H1 (cell line): ENCODE data around the gene INPP5F. TPM values are rescaled to one million over a fixed set of nuclear protein-coding genes. Genes with fewer than 3 reads are reported as not detected.

ENCODE experiments used
- CTCF ChIA-PET: fragments of 300-600 bp; sonication (Branson Sonifier 250); formaldehyde crosslinking; loops from one replicate; lab custom pipeline; 2021; ENCODE audit not compliant: partially characterized antibody; lab: Charles Lee
- POLR2A ChIA-PET: fragments of 300-600 bp; sonication (Branson Sonifier 250); formaldehyde crosslinking; loops from one replicate; lab custom pipeline; 2021; ENCODE audit warnings: inconsistent platforms; ENCODE audit not compliant: partially characterized antibody; lab: Charles Lee
- DNase-seq, 2 experiments: peaks; one replicate each; pipeline versions ENCODE4 v3.0.0 to v3.0.0-alpha.2; 2010 to 2022; ENCODE audit warnings: low spot score in 2 of 2, low read depth in 1 of 2, mixed read lengths in 1 of 2
- FAIRE-seq: peaks from 2 replicates; lab custom pipeline; 2011; peaks lifted over from hg19 to GRCh38; lab: Jason Lieb, UNC
- H2AFZ ChIP-seq: 2 replicates; pipeline ENCODE4 v1.8.1; 2012; ENCODE audit warnings: low read length, inconsistent platforms
- H2AK5ac ChIP-seq: 2 replicates; pipeline ENCODE4 v1.6.1; 2013; ENCODE audit warnings: low read depth, low read length
- H2BK120ac ChIP-seq: replicated peaks from 2 replicates; pipeline ENCODE3; 2013; ENCODE audit warnings: low read depth, low read length, inconsistent platforms
- H2BK12ac ChIP-seq: 2 replicates; pipeline ENCODE4 v1.6.1; 2013; ENCODE audit warnings: low read depth, low read length
- H2BK15ac ChIP-seq: 2 replicates; pipeline ENCODE4 v1.6.1; 2013; ENCODE audit warnings: low read length
- H2BK20ac ChIP-seq: 2 replicates; pipeline ENCODE4 v1.6.1; 2013; ENCODE audit warnings: low read length
- H2BK5ac ChIP-seq: 2 replicates; pipeline ENCODE4 v1.6.1; 2013; ENCODE audit warnings: low read depth, low read length
- H3K14ac ChIP-seq: 2 replicates; pipeline ENCODE4 v1.6.1; 2013; ENCODE audit warnings: inconsistent platforms; ENCODE audit not compliant: insufficient read length
- H3K18ac ChIP-seq: 2 replicates; pipeline ENCODE4 v1.6.1; 2013; ENCODE audit warnings: low read length; ENCODE audit errors: extremely low read depth
- H3K23ac ChIP-seq: 2 replicates; pipeline ENCODE4 v1.6.1; 2013; ENCODE audit warnings: inconsistent platforms; ENCODE audit not compliant: insufficient read length
- H3K23me2 ChIP-seq: 2 replicates; pipeline ENCODE4 v1.6.1; 2013; ENCODE audit warnings: low read depth, low read length
- H3K27ac ChIP-seq: 2 replicates; pipeline ENCODE4 v1.6.1; 2011; ENCODE audit warnings: low read depth, low read length, inconsistent platforms
- H3K27me3 ChIP-seq, 4 experiments: replicated peaks in 1 of 4; 1 replicate in 1 of 4; 2 replicates in 3 of 4; pipeline versions ENCODE4 v1.6.1 to v1.8.1; 2011 to 2013; ENCODE audit warnings: low read length in 3 of 4, mild to moderate bottlenecking in 3 of 4, inconsistent platforms in 2 of 4, mixed read lengths in 2 of 4, moderate library complexity in 1 of 4; ENCODE audit not compliant: control insufficient read depth in 3 of 4, insufficient read depth in 3 of 4; ENCODE audit errors: extremely low read depth in 1 of 4
- H3K36me3 ChIP-seq, 4 experiments: 2 replicates each; pipeline versions ENCODE4 v1.6.1 to v1.8.1; 2011 to 2013; ENCODE audit warnings: mild to moderate bottlenecking in 4 of 4, low read length in 3 of 4, moderate library complexity in 2 of 4, control low read depth in 1 of 4, inconsistent platforms in 1 of 4; ENCODE audit not compliant: insufficient read depth in 4 of 4, control insufficient read depth in 2 of 4
- H3K4ac ChIP-seq: replicated peaks from 2 replicates; pipeline ENCODE3; 2013; ENCODE audit warnings: low read length, low read depth, mixed read lengths, inconsistent platforms; ENCODE audit not compliant: insufficient read length
- H3K4me1 ChIP-seq, 4 experiments: replicated peaks in 1 of 4; 1 replicate in 1 of 4; 2 replicates in 3 of 4; pipeline versions ENCODE4 v1.6.1 to v1.8.1; 2011 to 2013; ENCODE audit warnings: low read length in 3 of 4, inconsistent platforms in 2 of 4, mixed read lengths in 1 of 4; ENCODE audit not compliant: insufficient read depth in 4 of 4, control insufficient read depth in 3 of 4
- H3K4me2 ChIP-seq, 2 experiments: 2 replicates each; pipeline versions ENCODE4 v1.6.1 to v1.8.1; 2011 to 2013; ENCODE audit warnings: low read depth in 2 of 2, low read length in 2 of 2, control low read depth in 1 of 2, inconsistent platforms in 1 of 2, mild to moderate bottlenecking in 1 of 2; ENCODE audit not compliant: insufficient read depth in 1 of 2
- H3K4me3 ChIP-seq, 4 experiments: fragments of 200-600, 300-600 bp in 1 of 4; sonication (generic), shearing (Covaris generic), sonication (Bioruptor Twin) in 1 of 4; 2 replicates each; pipeline versions ENCODE4 v1.5.1 to v1.8.1; 2011 to 2016; ENCODE audit warnings: low read length in 4 of 4, low read depth in 3 of 4, control low read depth in 2 of 4, inconsistent platforms in 2 of 4, mild to moderate bottlenecking in 2 of 4, mixed read lengths in 1 of 4, moderate library complexity in 1 of 4; ENCODE audit not compliant: insufficient read depth in 2 of 4; ENCODE audit errors: extremely low read depth in 1 of 4
- H3K56ac ChIP-seq: replicated peaks from 2 replicates; pipeline ENCODE3; 2013; ENCODE audit warnings: low read depth, mild to moderate bottlenecking, mixed read lengths, low read length, inconsistent platforms; ENCODE audit not compliant: insufficient read length
- H3K79me1 ChIP-seq: 2 replicates; pipeline ENCODE4 v1.6.1; 2013; ENCODE audit warnings: low read depth, low read length, control low read depth
- H3K79me2 ChIP-seq, 2 experiments: 2 replicates each; pipeline versions ENCODE4 v1.6.1 to v1.8.1; 2012 to 2013; ENCODE audit warnings: low read length in 2 of 2, mild to moderate bottlenecking in 2 of 2, inconsistent platforms in 1 of 2; ENCODE audit not compliant: insufficient read depth in 2 of 2, control insufficient read depth in 1 of 2
- H3K9ac ChIP-seq, 4 experiments: replicated peaks in 1 of 4; 1 replicate in 1 of 4; 2 replicates in 3 of 4; pipeline versions ENCODE4 v1.6.1 to v1.8.1; 2011 to 2013; ENCODE audit warnings: low read depth in 3 of 4, low read length in 3 of 4, control low read depth in 2 of 4, mild to moderate bottlenecking in 2 of 4, moderate library complexity in 2 of 4, inconsistent platforms in 1 of 4; ENCODE audit errors: extremely low read depth in 1 of 4
- H3K9me3 ChIP-seq, 2 experiments: 2 replicates each; pipeline versions ENCODE4 v1.6.1 to v1.8.1; 2012 to 2013; ENCODE audit warnings: mild to moderate bottlenecking in 2 of 2, moderate library complexity in 2 of 2, control low read depth in 1 of 2, inconsistent platforms in 1 of 2, low read depth in 1 of 2, low read length in 1 of 2, mixed read lengths in 1 of 2; ENCODE audit not compliant: insufficient read depth in 2 of 2
- H4K20me1 ChIP-seq, 2 experiments: replicated peaks in 1 of 2; 2 replicates each; pipeline versions ENCODE3 to v1.8.1; 2011 to 2013; ENCODE audit warnings: inconsistent platforms in 2 of 2, low read length in 2 of 2, mild to moderate bottlenecking in 1 of 2; ENCODE audit not compliant: insufficient read depth in 2 of 2, control insufficient read depth in 1 of 2
- H4K5ac ChIP-seq: 2 replicates; pipeline ENCODE4 v1.6.1; 2013; ENCODE audit warnings: low read length, low read depth, mixed read lengths, inconsistent platforms; ENCODE audit not compliant: insufficient read length
- H4K8ac ChIP-seq: 2 replicates; pipeline ENCODE4 v1.8.0; 2013; ENCODE audit warnings: mild to moderate bottlenecking, moderate library complexity, low read length, inconsistent platforms; ENCODE audit not compliant: insufficient read depth; ENCODE audit errors: extremely low read depth
- H4K91ac ChIP-seq: replicated peaks from 2 replicates; pipeline ENCODE3; 2013; ENCODE audit warnings: low read length, mixed read lengths, inconsistent platforms; ENCODE audit not compliant: insufficient read length
- KDM1A ChIP-seq: fragments of 200-600, 300-600 bp; sonication (generic); IDR thresholded peaks from 2 replicates; pipeline ENCODE4 v1.7.1; 2016; ENCODE audit warnings: mild to moderate bottlenecking, low read length, borderline replicate concordance
- KDM4A ChIP-seq: IDR thresholded peaks from one replicate; pipeline ENCODE4 v1.7.1; 2012; ENCODE audit warnings: low read depth, mild to moderate bottlenecking, moderate library complexity, low read length, inconsistent platforms; ENCODE audit not compliant: severe bottlenecking
- NANOG ChIP-seq: IDR thresholded peaks from 2 replicates; pipeline ENCODE4 v1.6.1; 2011; ENCODE audit warnings: low read length, low read depth, mild to moderate bottlenecking, inconsistent platforms; ENCODE audit not compliant: insufficient read depth, poor library complexity, severe bottlenecking
- SAP30 ChIP-seq: fragments of 300-600 bp; sonication (generic); IDR thresholded peaks from 2 replicates; pipeline ENCODE4 v1.7.1; 2012; ENCODE audit warnings: low read length, moderate library complexity, mild to moderate bottlenecking, inconsistent platforms; ENCODE audit not compliant: insufficient read depth, insufficient replicate concordance
- TAF1 ChIP-seq: IDR thresholded peaks from 2 replicates; pipeline ENCODE4 v1.6.1; 2011; ENCODE audit warnings: mild to moderate bottlenecking, low read depth, low read length
- WGBS, 2 experiments: shearing (Covaris generic) in 1 of 2; methylation state at CpG; one replicate each; pipeline versions ENCODE4 v1.1.6 to v1.1.7; 2013 to 2015; ENCODE audit warnings: low lambda C conversion rate in 2 of 2, mixed read lengths in 2 of 2, inconsistent platforms in 1 of 2, low coverage in 1 of 2, missing lambda C conversion rate in 1 of 2; ENCODE audit not compliant: insufficient replicate concordance in 2 of 2, insufficient coverage in 1 of 2, insufficient read length in 1 of 2; ENCODE audit errors: extremely low coverage in 1 of 2, missing lambda C conversion rate in 1 of 2; 5-methylcytosine and 5-hydroxymethylcytosine counted together
- polyA plus RNA-seq, 7 experiments: library from polyadenylated mRNA; depleted of rRNA in 3 of 7; stranded (reverse) in 5 of 7; unstranded in 2 of 7; fragments of >200 nt in 5 of 7; fragments of 200-250 nt in 2 of 7; gene quantifications; 1 replicate in 5 of 7; 2 replicates in 1 of 7; 4 replicates in 1 of 7; pipeline versions ENCODE4 v1.2.1 to v1.2.3, GENCODE V29; 2011 to 2013; ENCODE audit warnings: missing spikeins in 2 of 7, mixed read lengths in 2 of 7
- total RNA-seq: library from RNA; stranded (reverse); fragmentation: NEBNext Ultra II Directional; extraction: Animal tissue kit (Norgen Biotek cat#: 25700); gene quantifications from 2 replicates; pipeline ENCODE4 v1.2.1, GENCODE V29; 2021
- TF ChIP-seq, protein P1 (sequence below): IDR thresholded peaks from 2 replicates; pipeline ENCODE4 v1.6.1; 2012; ENCODE audit warnings: low read length, inconsistent platforms
- TF ChIP-seq, protein P2 (sequence below): IDR thresholded peaks from 2 replicates; pipeline ENCODE4 v1.6.1; 2011; ENCODE audit warnings: low read depth, mild to moderate bottlenecking, low read length; ENCODE audit not compliant: insufficient read depth

The INPP5F gene
- total and polyA plus RNA-seq, 2 of the 8 experiments (the other 6 are each of a cell fraction or from before 2014, with no cell fraction given), result 50.1 to 101 TPM

DNA sequence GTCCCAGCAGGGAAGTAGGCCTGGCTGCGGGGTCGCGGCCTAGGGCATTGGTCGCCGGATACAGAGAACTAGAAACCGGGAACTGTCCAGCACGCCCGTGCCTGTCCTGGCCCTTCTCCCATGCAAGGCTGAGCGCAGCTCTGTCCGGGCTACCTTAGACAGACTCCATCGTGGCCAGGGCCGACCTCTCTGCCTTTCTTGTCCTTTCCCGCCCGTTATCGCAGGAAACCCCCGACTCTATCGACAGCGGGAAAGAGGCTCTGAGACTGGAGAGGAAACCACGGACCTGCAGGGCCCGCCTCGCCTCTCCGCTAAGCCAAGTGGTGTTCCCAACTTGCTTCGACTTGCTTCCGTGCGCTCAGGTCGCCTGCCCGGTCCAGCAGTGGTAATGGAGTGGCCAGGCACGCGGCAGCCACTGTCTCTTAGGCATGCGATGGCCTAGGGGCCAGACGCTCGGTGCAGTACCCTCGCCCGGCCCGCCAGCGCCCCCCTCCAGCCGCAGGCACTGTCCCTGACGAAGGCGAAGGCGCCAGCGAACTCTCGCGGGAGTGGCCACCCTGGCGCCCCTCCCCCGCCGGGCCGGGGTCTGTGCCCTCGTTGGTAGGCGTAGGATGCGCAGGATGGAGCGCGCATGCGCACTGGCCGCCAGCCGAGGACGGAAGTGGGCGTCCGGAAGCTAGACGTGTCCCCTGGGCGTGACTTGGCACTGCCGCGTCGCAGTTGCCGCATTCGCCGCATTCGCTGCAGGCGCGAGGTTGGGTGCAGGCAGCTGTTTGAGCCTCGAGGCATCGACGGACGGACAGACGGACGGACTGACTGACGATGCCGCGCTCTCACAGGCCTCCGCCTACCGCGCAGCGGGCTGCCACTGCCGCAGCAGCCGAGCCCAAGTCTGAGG lies 92.4 kb downstream of the INPP5F start:
- Histone ChIP-seq H3K9me3 (no peaks in the 10 kb centered on the region), H3K79me1 (no peaks in the 10 kb centered on the region; the same call in 1 of the 2 replicates), H3K23me2 (peaks cover 5% of the 10 kb centered on the region), H3K27ac (peak overlapping the region; percentile 90), H2BK12ac (peak overlapping the region; percentile 97), H3K27me3 (no peaks in the 10 kb centered on the region), H3K4me2 (peak overlapping the region; percentile 56 to 65), H3K36me3 (peaks cover 0 to 20% (median 6%) of the 10 kb centered on the region in 4 experiments; a peak in 5 of 8 replicates), H3K23ac (no peak overlapping the region), H2BK120ac (peak overlapping the region; percentile 86), H4K5ac (peak overlapping the region; percentile 82), H4K91ac (peak overlapping the region; percentile 97), H2BK20ac (no peak overlapping the region), H3K14ac (no peak overlapping the region), H4K8ac (peak overlapping the region; percentile 93), H3K4me1 (peaks cover 0 to 11% (median 4%) of the 10 kb centered on the region in 4 experiments; a peak in 5 of 7 replicates), H3K9ac (peak overlapping the region in 3 of 4 experiments; percentile 86 to 89 (median 89); a peak in 6 of 7 replicates), H3K4me3 (peak overlapping the region; percentile 54 to 90 (median 74)), H4K20me1 (no peaks in the 10 kb centered on the region), H3K79me2 (peaks cover 0 to 24% of the 10 kb centered on the region in 2 experiments; a peak in 3 of 4 replicates), H3K4ac (peak overlapping the region; percentile 85), H2BK5ac (peak overlapping the region; percentile 98), H2BK15ac (no peak overlapping the region; the same call in 1 of the 2 replicates), H3K56ac (peak overlapping the region; percentile 19), H3K18ac (peak overlapping the region; percentile 90), H2AK5ac (0 out of 2 replicates have a peak overlapping the region, but pooled peaks have one; percentile 17), H2AFZ (no peak overlapping the region)
- ChIA-PET CTCF (interaction anchor here (0.6 to 10.2 kb wide), 16 partner anchors 12 to 237 kb away, joined by 3 to 61 read pairs (median 4); no protein-coding TSS in a partner anchor), POLR2A (interaction anchor here (0.7 to 3.9 kb wide), 24 partner anchors 10 to 155 kb away, joined by 3 to 40 read pairs (median 5); partner anchors contain the start of genes INPP5F and MCMBP)
- DNase-seq (peak; percentile 95 to 96), FAIRE-seq (no peak)
- 48% methylated on average over 62 of the region's 84 CpGs; no CpG with 5 or more reads in 1 of the 2 experiments for WGBS, 2 experiments
- TF ChIP-seq, protein P1, sequence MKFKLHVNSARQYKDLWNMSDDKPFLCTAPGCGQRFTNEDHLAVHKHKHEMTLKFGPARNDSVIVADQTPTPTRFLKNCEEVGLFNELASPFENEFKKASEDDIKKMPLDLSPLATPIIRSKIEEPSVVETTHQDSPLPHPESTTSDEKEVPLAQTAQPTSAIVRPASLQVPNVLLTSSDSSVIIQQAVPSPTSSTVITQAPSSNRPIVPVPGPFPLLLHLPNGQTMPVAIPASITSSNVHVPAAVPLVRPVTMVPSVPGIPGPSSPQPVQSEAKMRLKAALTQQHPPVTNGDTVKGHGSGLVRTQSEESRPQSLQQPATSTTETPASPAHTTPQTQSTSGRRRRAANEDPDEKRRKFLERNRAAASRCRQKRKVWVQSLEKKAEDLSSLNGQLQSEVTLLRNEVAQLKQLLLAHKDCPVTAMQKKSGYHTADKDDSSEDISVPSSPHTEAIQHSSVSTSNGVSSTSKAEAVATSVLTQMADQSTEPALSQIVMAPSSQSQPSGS, result no peak
- TF ChIP-seq KDM4A (peak; percentile 53), KDM1A (no peak), SAP30 (peak; percentile 64), TAF1 (peak; percentile 97), NANOG (no peak)
- TF ChIP-seq, protein P2, sequence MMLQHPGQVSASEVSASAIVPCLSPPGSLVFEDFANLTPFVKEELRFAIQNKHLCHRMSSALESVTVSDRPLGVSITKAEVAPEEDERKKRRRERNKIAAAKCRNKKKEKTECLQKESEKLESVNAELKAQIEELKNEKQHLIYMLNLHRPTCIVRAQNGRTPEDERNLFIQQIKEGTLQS, result no peak
